ENCODE results near the gene TASP1. TPM values are rescaled to one million over a fixed set of nuclear protein-coding genes. Genes with fewer than 3 reads are reported as not detected.

TASP1 gene
- total RNA-seq, 1 donor from 2014 or later = 10.3 TPM

Other genes starting within 250 kb of the TASP1 start
- 13.9 and 14.0 TPM in 2 replicates for gene ESF1, start 146.0 kb upstream of the TASP1 start, total RNA-seq
- 27.3 and 31.6 TPM in 2 replicates for gene NDUFAF5, start 146.1 kb upstream of the TASP1 start, total RNA-seq